ENCODE data around the gene KIAA1328. TPM values are rescaled to one million over a fixed set of nuclear protein-coding genes. Genes with fewer than 3 reads are reported as not detected.

The KIAA1328 gene
- total and polyA plus RNA-seq, 11 donors, result 1.4 to 6.4 (median 4.0) TPM

GRCh38 chr18:37207343-37207742 lies 378.4 kb downstream of the KIAA1328 start:
- TF ChIP-seq CTCF (IDR thresholded peaks at IDR 0.05) (no peak), POLR2A (IDR thresholded peaks at IDR 0.05) (no peak)
- Histone ChIP-seq H3K27ac (no peak overlapping the region), H3K27me3 (no peaks in the 10 kb centered on the region), H3K4me1 (no peaks in the 10 kb centered on the region), H3K36me3 (no peaks in the 10 kb centered on the region), H3K9me3 (peaks cover 0 to 24% (median 8%) of the 10 kb centered on the region in 12 donors), H3K4me3 (no peak overlapping the region)
- WGBS, 4 donors, result 57 to 89% (median 82%) methylated on average over 1 of the region's 1 CpG
- intact Hi-C loops (cut with DNase I), result no loop called here
- ATAC-seq, result no peak
- no peak for DNase-seq

- WGBS, 4 donors, result 83 to 93% (median 87%) methylated on average over 1 of the region's 1 CpG
- no peak for ATAC-seq
Measured at GRCh38 chr18:37210781-37211180, 381.9 kb downstream of the KIAA1328 start.

DNA sequence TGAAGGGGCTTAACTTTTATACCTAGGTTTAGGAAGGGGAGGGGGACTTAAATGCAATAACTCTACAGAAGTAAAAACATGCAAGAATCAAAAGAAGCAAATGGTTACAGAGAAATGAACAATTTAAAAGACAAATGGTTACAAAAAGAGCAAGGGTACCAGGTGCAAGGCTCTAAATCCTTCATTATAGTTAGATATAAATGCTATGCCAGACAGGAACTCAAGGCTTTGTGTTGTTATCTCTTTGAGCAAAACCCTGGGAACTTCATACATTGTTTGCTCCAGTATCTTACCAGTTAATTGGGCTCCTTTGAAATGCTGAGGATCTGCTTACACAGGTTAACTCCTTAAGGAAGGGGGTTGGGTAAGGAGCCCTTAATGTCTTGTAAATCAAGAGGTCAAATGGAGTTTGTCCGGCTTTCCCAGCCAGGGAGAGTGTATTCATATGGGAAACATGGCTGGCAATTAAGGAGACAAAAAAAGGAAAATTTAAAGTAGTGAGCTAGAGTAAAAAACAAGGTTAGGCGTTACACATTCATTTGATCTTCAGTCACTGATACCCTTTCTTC lies 389.2 kb downstream of the KIAA1328 start:
- intact Hi-C loops (cut with DNase I), result no loop called here
- Histone ChIP-seq H3K9me3 (peaks cover 0 to 17% (median 0%) of the 10 kb centered on the region in 12 donors), H3K36me3 (peaks cover 0 to 5% (median 0%) of the 10 kb centered on the region in 9 donors), H3K27me3 (no peaks in the 10 kb centered on the region), H3K4me3 (no peak overlapping the region), H3K4me1 (no peaks in the 10 kb centered on the region), H3K27ac (no peak overlapping the region)
- WGBS, 4 donors, result 49 to 57% (median 51%) methylated on average over 2 of the region's 2 CpGs
- ATAC-seq, result no peak
- no peak for DNase-seq
- TF ChIP-seq CTCF (IDR thresholded peaks at IDR 0.05), result no peak
- no peak for TF ChIP-seq POLR2A (IDR thresholded peaks at IDR 0.05)

More at GRCh38 chr18:37210781-37211180, 381.9 kb downstream of the KIAA1328 start:
- intact Hi-C loops (cut with DNase I), result no loop called here
- no peak for TF ChIP-seq POLR2A (IDR thresholded peaks at IDR 0.05)
- TF ChIP-seq CTCF (IDR thresholded peaks at IDR 0.05), result no peak
- Histone ChIP-seq H3K4me3 (no peak overlapping the region), H3K4me1 (no peaks in the 10 kb centered on the region), H3K9me3 (peaks cover 0 to 17% (median 0%) of the 10 kb centered on the region in 12 donors), H3K27ac (no peak overlapping the region), H3K36me3 (no peaks in the 10 kb centered on the region), H3K27me3 (no peaks in the 10 kb centered on the region)
- no peak for DNase-seq

- Histone ChIP-seq H3K9me3 (peaks cover 0 to 7% (median 0%) of the 10 kb centered on the region in 12 donors), H3K36me3 (peaks cover 0 to 8% (median 0%) of the 10 kb centered on the region in 9 donors), H3K27me3 (no peaks in the 10 kb centered on the region), H3K27ac (no peak overlapping the region), H3K4me3 (no peak overlapping the region), H3K4me1 (no peaks in the 10 kb centered on the region)
- intact Hi-C loops (cut with DNase I), result no loop called here
- DNase-seq, result no peak
- no peak for ATAC-seq
- TF ChIP-seq CTCF (IDR thresholded peaks at IDR 0.05), result no peak
- 62 to 72% (median 70%) methylated on average over 7 of the region's 7 CpGs for WGBS, 4 donors
Measured at GRCh38 chr18:37219257-37219656, 390.3 kb downstream of the KIAA1328 start.

Data from heart left ventricle (tissue), 16 donors.